Stimulated activated CD4-positive, alpha-beta T cell treated with anti-CD3 and anti-CD28 coated beads, Interleukin-12 subunit alpha, Interleukin-12 subunit beta, amount 100 ng/mL, for 24 hours (primary cell): ENCODE results near the gene SLK.
A peak's percentile ranks its signal among the peaks of the same experiment; 100 is the strongest.

Experiments
- DNase-seq, 2 experiments: peaks; one replicate each; pipeline ENCODE4 v3.0.0-alpha.2; 2020; ENCODE audit warnings: low read depth in 2 of 2

SLK gene

GRCh38 chr10:103966671-103967447 is at the start of gene SLK:
Gene SLK, plus strand, starts transcription at chr10:103967140. Its CDS starts 606 bp downstream, at chr10:103967746.
- DNase-seq: peak; percentile 55 to 69

- peak in 1 of 2 experiments; percentile 20 for DNase-seq
These were observed 49.5 kb upstream of the SLK start for GRCh38 chr10:103917302-103918052.

- DNase-seq: peak; percentile 92 to 93
These were observed 48.7 kb upstream of the SLK start, which contains the start of gene STN1 for GRCh38 chr10:103918053-103918846. Gene STN1, minus strand, starts transcription at chr10:103918184. Its CDS starts 590 bp downstream, at chr10:103917594.

GRCh38 chr10:103919648-103920025 is 47.3 kb upstream of the SLK start:
- DNase-seq: no peak

- DNase-seq: no peak
These were observed 45.7 kb upstream of the SLK start for GRCh38 chr10:103921248-103921647.

GRCh38 chr10:103921750-103922195 is 45.2 kb upstream of the SLK start:
- DNase-seq: peak in 1 of 2 experiments; percentile 11

GRCh38 chr10:103922659-103923058 is 44.3 kb upstream of the SLK start:
- DNase-seq: no peak

- DNase-seq: no peak
These were observed 43.4 kb upstream of the SLK start for GRCh38 chr10:103923502-103923901.

GRCh38 chr10:103925591-103925990 is 41.3 kb upstream of the SLK start:
- DNase-seq: no peak

- DNase-seq: no peak
These were observed 40.1 kb upstream of the SLK start for GRCh38 chr10:103926722-103927319.

- DNase-seq: no peak
These were observed 38.2 kb upstream of the SLK start for GRCh38 chr10:103928784-103929183.

- DNase-seq: no peak
These were observed 37.5 kb upstream of the SLK start for GRCh38 chr10:103929381-103929921.

- no peak for DNase-seq
These were observed 36.5 kb upstream of the SLK start for GRCh38 chr10:103930449-103930848.

GRCh38 chr10:103930881-103931280 is 36.1 kb upstream of the SLK start:
- no peak for DNase-seq

GRCh38 chr10:103931603-103932002 is 35.3 kb upstream of the SLK start:
- no peak for DNase-seq

GRCh38 chr10:103932271-103932670 is 34.7 kb upstream of the SLK start:
- no peak for DNase-seq

GRCh38 chr10:103932971-103933370 is 34.0 kb upstream of the SLK start:
- DNase-seq: no peak

GRCh38 chr10:103933557-103934121 is 33.3 kb upstream of the SLK start:
- DNase-seq: no peak

- no peak for DNase-seq
These were observed 32.6 kb upstream of the SLK start for GRCh38 chr10:103934308-103934707.

- no peak for DNase-seq
These were observed 30.9 kb upstream of the SLK start for GRCh38 chr10:103936022-103936421.

GRCh38 chr10:103939522-103939921 is 27.4 kb upstream of the SLK start:
- no peak for DNase-seq
